Panc1 (cell line): ENCODE measurements around the gene CHST15. TPM values are rescaled to one million over a fixed set of nuclear protein-coding genes. Genes with fewer than 3 reads are reported as not detected.

Experiments used
- ATAC-seq: fragments of 200-7000 bp; cut with Tn5 transposase; 2 replicates; pipeline ENCODE4 v1.9.1; 2020; ENCODE audit warnings: mild to moderate bottlenecking, moderate library complexity
- BruUV-seq: library from RNA; stranded (reverse); fragments of 400-500 nt; replicated peaks from 2 replicates; lab custom pipeline; 2021; lab: Mats Ljungman, UMichigan
- CTCF ChIA-PET: fragments of 300-600 bp; sonication (Branson Sonifier 250); formaldehyde crosslinking; loops from one replicate; lab custom pipeline; 2022; ENCODE audit warnings: antibody characterized with exemption; lab: Charles Lee
- POLR2A ChIA-PET: fragments of 300-600 bp; sonication (Branson Sonifier 250); formaldehyde crosslinking; loops from one replicate; lab custom pipeline; 2022; ENCODE audit warnings: antibody characterized with exemption; lab: Charles Lee
- DNase-seq: peaks from one replicate; pipeline ENCODE4 v3.0.0-alpha.2; 2010; ENCODE audit warnings: low read depth, low spot score
- H3K27ac ChIP-seq: 2 replicates; pipeline ENCODE4 v1.5.1; 2011; ENCODE audit warnings: mild to moderate bottlenecking, low read length, inconsistent platforms
- H3K27me3 ChIP-seq: fragments of 200-500 bp; sonication (Bioruptor generic); 2 replicates; pipeline ENCODE4 v1.6.0; 2014; ENCODE audit warnings: low read length, inconsistent platforms; ENCODE audit not compliant: control insufficient read depth, insufficient read depth
- H3K36me3 ChIP-seq: fragments of 200-500 bp; sonication (Bioruptor generic); 2 replicates; pipeline ENCODE4 v1.5.1; 2014; ENCODE audit warnings: inconsistent platforms, mild to moderate bottlenecking, low read length, moderate library complexity; ENCODE audit not compliant: control insufficient read depth, insufficient read depth
- H3K4me1 ChIP-seq: 2 replicates; pipeline ENCODE4 v1.5.1; 2011; ENCODE audit warnings: inconsistent platforms, mild to moderate bottlenecking, low read length, moderate library complexity; ENCODE audit not compliant: control insufficient read depth, insufficient read depth
- H3K4me3 ChIP-seq, 2 experiments: 2 replicates each; pipeline ENCODE4 v1.5.1; 2011 to 2012; ENCODE audit warnings: low read depth in 2 of 2, low read length in 2 of 2, mild to moderate bottlenecking in 2 of 2, inconsistent platforms in 1 of 2, moderate library complexity in 1 of 2
- H3K9me3 ChIP-seq: fragments of 200-500 bp; sonication (Bioruptor generic); 2 replicates; pipeline ENCODE4 v1.5.1; 2014; ENCODE audit warnings: low read depth, mild to moderate bottlenecking, inconsistent platforms, low read length, moderate library complexity; ENCODE audit not compliant: control insufficient read depth, insufficient read depth
- CTCF ChIP-seq: fragments of 450-650 bp; IDR thresholded peaks from 2 replicates; pipeline ENCODE4 v1.5.1; 2017; ENCODE audit warnings: mild to moderate bottlenecking
- POLR2AphosphoS5 ChIP-seq: IDR thresholded peaks from 2 replicates; pipeline ENCODE4 v1.6.1; 2012; ENCODE audit warnings: mild to moderate bottlenecking, low read depth, low read length, moderate library complexity
- REST ChIP-seq, 2 experiments: IDR thresholded peaks; 2 replicates each; pipeline ENCODE4 v1.6.1; 2011 to 2012; ENCODE audit warnings: low read depth in 2 of 2, control low read depth in 1 of 2, low read length in 1 of 2, mild to moderate bottlenecking in 1 of 2, moderate library complexity in 1 of 2; ENCODE audit not compliant: insufficient read depth in 1 of 2
- SIN3A ChIP-seq: IDR thresholded peaks from 2 replicates; pipeline ENCODE4 v1.6.1; 2012; ENCODE audit warnings: low read depth, mild to moderate bottlenecking, low read length, moderate library complexity, borderline replicate concordance; ENCODE audit not compliant: insufficient read depth
- TCF7L2 ChIP-seq: IDR thresholded peaks from 2 replicates; pipeline ENCODE4 v1.6.1; 2011; ENCODE audit warnings: mild to moderate bottlenecking, low read depth, low read length, inconsistent platforms
- in situ Hi-C: cut with HindIII; loops from 2 replicates; pipeline ENCODE4 v1.10.0; 2016; ENCODE audit warnings: low sequenced_read_pairs, low pct_unique_long_range_greater_than_20kb
- intact Hi-C: fragments of 100-400 bp; cut with micrococcal nuclease; formaldehyde crosslinking; loops from one replicate; pipeline ENCODE4 v1.10.0; 2022; ENCODE audit not compliant: unreplicated experiment
- total RNA-seq: library from RNA; stranded (reverse); gene quantifications from one replicate; pipeline ENCODE4 v1.2.1, GENCODE V29; 2021; ENCODE audit not compliant: unreplicated experiment

The CHST15 gene
- total RNA-seq, 1 experiment from 2014 or later = 33.2 TPM

- no peaks in the 10 kb centered on the region for H3K36me3 ChIP-seq
- no peaks in the 10 kb centered on the region for H3K27me3 ChIP-seq
- no TSS peak for BruUV-seq
- CTCF ChIA-PET = no interaction called here
- no peaks in the 10 kb centered on the region; the same call in 1 of the 2 replicates for H3K4me1 ChIP-seq
- no peak overlapping the region for H3K27ac ChIP-seq
- DNase-seq (no peak), ATAC-seq (no peak)
- in situ Hi-C loops (no loop called here), intact Hi-C loops (no loop called here)
- no peaks in the 10 kb centered on the region; the same call in 1 of the 2 replicates for H3K9me3 ChIP-seq
- no peak overlapping the region for H3K4me3 ChIP-seq
- TF ChIP-seq POLR2AphosphoS5 = no peak
- TF ChIP-seq SIN3A = no peak
- TF ChIP-seq REST (IDR thresholded peaks at IDR 0.05; ENCODE audit: insufficient read depth in 1 of 2, low read depth in 2 of 2, low read length in 1 of 2) = no peak
- no peak for TF ChIP-seq CTCF
- TF ChIP-seq TCF7L2 = no peak
- POLR2A ChIA-PET = no interaction called here
Measured at GRCh38 chr10:124138195-124138882, 44.9 kb upstream of the CHST15 start.

GRCh38 chr10:124134251-124134893 is 41.0 kb upstream of the CHST15 start:
- POLR2A ChIA-PET = no interaction called here
- BruUV-seq = no TSS peak
- DNase-seq (no peak), ATAC-seq (no peak)
- H3K36me3 ChIP-seq = no peaks in the 10 kb centered on the region
- no peaks in the 10 kb centered on the region for H3K9me3 ChIP-seq
- H3K4me1 ChIP-seq = no peaks in the 10 kb centered on the region
- H3K27me3 ChIP-seq = no peaks in the 10 kb centered on the region
- in situ Hi-C loops (no loop called here), intact Hi-C loops (no loop called here)
- H3K27ac ChIP-seq = no peak overlapping the region
- CTCF ChIA-PET = no interaction called here
- H3K4me3 ChIP-seq = no peak overlapping the region
- TF ChIP-seq POLR2AphosphoS5 = no peak
- no peak for TF ChIP-seq CTCF
- TF ChIP-seq REST (IDR thresholded peaks at IDR 0.05; ENCODE audit: insufficient read depth in 1 of 2, low read depth in 2 of 2, low read length in 1 of 2) = no peak
- TF ChIP-seq TCF7L2 = no peak
